ENCODE data around the gene HMOX1.

The HMOX1 gene

DNA sequence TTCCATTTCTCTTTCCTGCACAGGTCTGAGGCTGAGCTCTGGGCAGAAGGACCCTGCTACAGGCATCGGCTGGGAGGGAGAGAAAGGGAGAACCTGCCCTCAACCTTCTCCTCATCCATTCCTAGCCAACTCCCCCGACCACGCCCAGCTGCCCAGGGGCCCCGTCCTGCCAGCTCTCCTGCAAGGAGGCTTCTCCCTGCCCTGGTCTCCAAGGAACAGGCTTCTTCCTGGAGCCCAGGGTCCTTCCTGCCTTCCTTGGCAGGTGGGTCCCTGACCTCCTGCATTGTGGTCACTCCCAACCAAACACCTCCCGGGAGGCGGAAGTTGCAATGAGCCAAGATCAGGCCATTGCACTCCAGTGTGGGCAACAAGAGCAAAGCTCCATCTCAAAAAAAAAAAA is 12.5 kb upstream of the HMOX1 start:
- Histone ChIP-seq H3K79me2 (ENCODE audit: insufficient read depth, low read length) (no peaks in the 10 kb centered on the region), H2AFZ (ENCODE audit: low read depth, low read length, severe bottlenecking) (no peak overlapping the region), H3K4me2 (ENCODE audit: low read depth, low read length, poor library complexity, severe bottlenecking) (no peak overlapping the region), H4K20me1 (ENCODE audit: low read depth, low read length) (no peaks in the 10 kb centered on the region), H3K9me3 (ENCODE audit: insufficient read depth, low read length) (no peaks in the 10 kb centered on the region), H3K9me2 (replicated peaks; ENCODE audit: insufficient read depth, low read length) (no peaks in the 10 kb centered on the region), H3F3A (ENCODE audit: insufficient read depth) (0 out of 2 replicates have a peak, but pooled peaks cover 6% of the 10 kb centered on the region), H3K27ac (ENCODE audit: low read depth, low read length) (no peak overlapping the region), H3K27me3 (ENCODE audit: low read length) (no peaks in the 10 kb centered on the region), H3K36me3 (ENCODE audit: low read length) (no peaks in the 10 kb centered on the region), H3K4me3 (ENCODE audit: insufficient read depth, low read length, poor library complexity, severe bottlenecking) (no peak overlapping the region), H3K9ac (ENCODE audit: low read length) (no peak overlapping the region)
- TF ChIP-seq, protein P1, sequence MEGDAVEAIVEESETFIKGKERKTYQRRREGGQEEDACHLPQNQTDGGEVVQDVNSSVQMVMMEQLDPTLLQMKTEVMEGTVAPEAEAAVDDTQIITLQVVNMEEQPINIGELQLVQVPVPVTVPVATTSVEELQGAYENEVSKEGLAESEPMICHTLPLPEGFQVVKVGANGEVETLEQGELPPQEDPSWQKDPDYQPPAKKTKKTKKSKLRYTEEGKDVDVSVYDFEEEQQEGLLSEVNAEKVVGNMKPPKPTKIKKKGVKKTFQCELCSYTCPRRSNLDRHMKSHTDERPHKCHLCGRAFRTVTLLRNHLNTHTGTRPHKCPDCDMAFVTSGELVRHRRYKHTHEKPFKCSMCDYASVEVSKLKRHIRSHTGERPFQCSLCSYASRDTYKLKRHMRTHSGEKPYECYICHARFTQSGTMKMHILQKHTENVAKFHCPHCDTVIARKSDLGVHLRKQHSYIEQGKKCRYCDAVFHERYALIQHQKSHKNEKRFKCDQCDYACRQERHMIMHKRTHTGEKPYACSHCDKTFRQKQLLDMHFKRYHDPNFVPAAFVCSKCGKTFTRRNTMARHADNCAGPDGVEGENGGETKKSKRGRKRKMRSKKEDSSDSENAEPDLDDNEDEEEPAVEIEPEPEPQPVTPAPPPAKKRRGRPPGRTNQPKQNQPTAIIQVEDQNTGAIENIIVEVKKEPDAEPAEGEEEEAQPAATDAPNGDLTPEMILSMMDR (IDR thresholded peaks at IDR 0.05; ENCODE audit: insufficient read depth, low read length, poor library complexity, severe bottlenecking), result no peak
- no peak for TF ChIP-seq EZH2phosphoT487 (conservative IDR thresholded peaks at IDR 0.05; ENCODE audit: low read length)

DNA sequence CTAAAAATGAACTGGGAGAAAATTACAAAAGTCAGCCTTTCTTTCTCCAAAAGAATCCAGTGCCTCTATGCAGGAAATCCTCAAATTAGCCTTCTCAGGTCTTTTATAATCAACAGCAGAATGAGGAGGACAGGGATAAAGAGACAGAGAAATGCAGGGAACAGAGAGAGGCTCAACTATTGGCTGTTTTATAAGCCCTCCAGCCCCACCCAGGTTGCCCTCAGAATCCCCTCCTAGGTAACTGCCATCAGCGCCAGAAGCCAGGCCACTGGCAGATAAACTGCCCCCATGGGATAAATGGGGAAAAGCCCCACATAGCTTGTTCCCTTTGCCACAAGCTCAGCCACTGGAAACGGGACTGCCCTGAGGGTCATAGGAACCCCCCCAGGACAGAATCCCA is 10.9 kb upstream of the HMOX1 start:
- H3K79me2 ChIP-seq (ENCODE audit: insufficient read depth, low read length), result no peaks in the 10 kb centered on the region
- no peak overlapping the region for H3K4me3 ChIP-seq (ENCODE audit: insufficient read depth, low read length, poor library complexity, severe bottlenecking)
- no peaks in the 10 kb centered on the region for H3K9me2 ChIP-seq (replicated peaks; ENCODE audit: insufficient read depth, low read length)
- no peak overlapping the region for H3K4me2 ChIP-seq (ENCODE audit: low read depth, low read length, poor library complexity, severe bottlenecking)
- H3K27ac ChIP-seq (ENCODE audit: low read depth, low read length), result no peak overlapping the region
- H4K20me1 ChIP-seq (ENCODE audit: low read depth, low read length), result no peaks in the 10 kb centered on the region
- TF ChIP-seq, protein P1 (IDR thresholded peaks at IDR 0.05; ENCODE audit: insufficient read depth, low read length, poor library complexity, severe bottlenecking), result no peak
- TF ChIP-seq EZH2phosphoT487 (conservative IDR thresholded peaks at IDR 0.05; ENCODE audit: low read length), result no peak
- H3K9ac ChIP-seq (ENCODE audit: low read length), result no peak overlapping the region
- no peak overlapping the region for H2AFZ ChIP-seq (ENCODE audit: low read depth, low read length, severe bottlenecking)
- H3K9me3 ChIP-seq (ENCODE audit: insufficient read depth, low read length), result no peaks in the 10 kb centered on the region
- no peaks in the 10 kb centered on the region for H3K36me3 ChIP-seq (ENCODE audit: low read length)
- H3F3A ChIP-seq (ENCODE audit: insufficient read depth), result 0 out of 2 replicates have a peak, but pooled peaks cover 6% of the 10 kb centered on the region
- no peaks in the 10 kb centered on the region for H3K27me3 ChIP-seq (ENCODE audit: low read length)

DNA sequence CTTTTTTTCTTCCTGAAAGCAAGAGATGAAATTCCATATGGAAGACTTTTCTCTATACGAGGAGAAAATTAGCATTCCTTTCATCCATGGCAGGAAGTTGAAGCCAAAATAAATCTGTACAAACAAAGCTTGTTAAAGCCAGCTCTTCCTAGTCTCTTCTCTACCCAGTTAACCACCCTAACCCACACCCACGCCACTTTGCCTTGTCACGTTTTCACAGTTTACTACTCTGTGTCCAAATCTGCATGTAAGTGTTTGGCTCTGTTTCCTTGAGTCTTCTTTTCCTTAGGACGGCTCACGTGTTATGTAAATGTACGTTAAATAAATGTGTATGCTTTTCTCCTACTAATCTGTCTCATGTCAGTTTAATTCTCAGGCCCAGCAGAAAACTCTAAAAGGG is 7.1 kb upstream of the HMOX1 start:
- Histone ChIP-seq H3K27me3 (ENCODE audit: low read length) (no peaks in the 10 kb centered on the region), H2AFZ (ENCODE audit: low read depth, low read length, severe bottlenecking) (no peak overlapping the region), H3K4me2 (ENCODE audit: low read depth, low read length, poor library complexity, severe bottlenecking) (no peak overlapping the region), H3K9me3 (ENCODE audit: insufficient read depth, low read length) (no peaks in the 10 kb centered on the region), H3K36me3 (ENCODE audit: low read length) (no peaks in the 10 kb centered on the region), H3K9ac (ENCODE audit: low read length) (no peak overlapping the region), H3K9me2 (replicated peaks; ENCODE audit: insufficient read depth, low read length) (no peaks in the 10 kb centered on the region), H4K20me1 (ENCODE audit: low read depth, low read length) (no peaks in the 10 kb centered on the region), H3K4me3 (ENCODE audit: insufficient read depth, low read length, poor library complexity, severe bottlenecking) (no peak overlapping the region), H3K27ac (ENCODE audit: low read depth, low read length) (no peak overlapping the region), H3K79me2 (ENCODE audit: insufficient read depth, low read length) (no peaks in the 10 kb centered on the region), H3F3A (ENCODE audit: insufficient read depth) (0 out of 2 replicates have a peak, but pooled peaks cover 3% of the 10 kb centered on the region)
- TF ChIP-seq EZH2phosphoT487 (conservative IDR thresholded peaks at IDR 0.05; ENCODE audit: low read length), result no peak
- TF ChIP-seq, protein P1 (IDR thresholded peaks at IDR 0.05; ENCODE audit: insufficient read depth, low read length, poor library complexity, severe bottlenecking), result no peak
